Stimulated activated CD4-positive, alpha-beta T cell treated with anti-CD3 and anti-CD28 coated beads, Interleukin-1b, Interleukin-23, amount 100 ng/mL, for 4 hours (primary cell): ENCODE data around the gene CSF3.
A peak's percentile ranks its signal among the peaks of the same experiment; 100 is the strongest.

Source experiments
- DNase-seq, 2 donors: peaks; one replicate each; pipeline ENCODE4 v3.0.0-alpha.2; 2020; ENCODE audit warnings: low read depth in 2 of 2

The CSF3 gene

GRCh38 chr17:40024901-40025300, 9.7 kb downstream of the CSF3 start:
- no peak for DNase-seq

GRCh38 chr17:40025559-40025958, 10.3 kb downstream of the CSF3 start:
- no peak for DNase-seq

- peak in 1 of 2 donors; percentile 8 for DNase-seq
These were observed 11.0 kb downstream of the CSF3 start for GRCh38 chr17:40025991-40026815.

- DNase-seq = peak; percentile 61 to 68
These were observed 11.8 kb downstream of the CSF3 start for GRCh38 chr17:40026816-40027613.

- DNase-seq = no peak
These were observed 12.4 kb downstream of the CSF3 start for GRCh38 chr17:40027614-40028012.

GRCh38 chr17:40028595-40028994, 13.4 kb downstream of the CSF3 start:
- no peak for DNase-seq

GRCh38 chr17:40031706-40032105, 16.5 kb downstream of the CSF3 start:
- DNase-seq = no peak

- DNase-seq = no peak
These were observed 17.4 kb downstream of the CSF3 start for GRCh38 chr17:40032322-40033320.

GRCh38 chr17:40033339-40033738, 18.1 kb downstream of the CSF3 start:
- no peak for DNase-seq

- DNase-seq = no peak
These were observed 19.4 kb downstream of the CSF3 start for GRCh38 chr17:40034426-40035161.

GRCh38 chr17:40035162-40035559, 19.9 kb downstream of the CSF3 start:
- DNase-seq = no peak

- DNase-seq = no peak
These were observed 23.8 kb downstream of the CSF3 start for GRCh38 chr17:40038882-40039513.

GRCh38 chr17:40041196-40041595, 26.0 kb downstream of the CSF3 start:
- DNase-seq = no peak

- DNase-seq = no peak
These were observed 41.3 kb downstream of the CSF3 start for GRCh38 chr17:40056379-40057015.

GRCh38 chr17:40058186-40058784, 43.0 kb downstream of the CSF3 start:
- DNase-seq = no peak

GRCh38 chr17:40058865-40059264, 43.6 kb downstream of the CSF3 start:
- DNase-seq = no peak

- no peak for DNase-seq
These were observed 44.7 kb downstream of the CSF3 start for GRCh38 chr17:40059729-40060475.

GRCh38 chr17:40060887-40061608, 45.8 kb downstream of the CSF3 start:
- DNase-seq = no peak
